ENCODE data around the gene UBAC1.

DNA sequence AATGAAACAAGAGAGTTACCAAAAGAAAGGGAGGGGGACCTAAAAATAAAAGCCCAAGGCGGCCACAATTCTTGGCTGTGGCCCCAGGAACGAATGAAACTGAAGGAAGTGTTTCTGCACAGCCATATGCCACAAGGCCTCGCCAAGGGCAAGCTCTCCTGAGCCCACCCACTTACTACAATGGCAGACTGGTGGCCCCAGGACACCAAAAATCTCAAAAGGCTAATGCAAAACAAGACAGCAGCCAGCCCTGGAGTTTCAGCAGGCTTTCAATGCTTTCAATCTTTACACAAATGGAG is 57.9 kb downstream of the UBAC1 start:
- TF ChIP-seq MAX (CRISPR knock-in tag; IDR thresholded peaks at IDR 0.05) (no peak), TP53 (CRISPR knock-in tag; IDR thresholded peaks at IDR 0.05) (no peak), MLX (CRISPR knock-in tag; IDR thresholded peaks at IDR 0.05) (no peak), ATF6 (CRISPR knock-in tag; IDR thresholded peaks at IDR 0.05) (no peak), ZBTB21 (CRISPR knock-in tag; IDR thresholded peaks at IDR 0.05; ENCODE audit: borderline replicate concordance) (no peak)
- TF ChIP-seq, protein P1, sequence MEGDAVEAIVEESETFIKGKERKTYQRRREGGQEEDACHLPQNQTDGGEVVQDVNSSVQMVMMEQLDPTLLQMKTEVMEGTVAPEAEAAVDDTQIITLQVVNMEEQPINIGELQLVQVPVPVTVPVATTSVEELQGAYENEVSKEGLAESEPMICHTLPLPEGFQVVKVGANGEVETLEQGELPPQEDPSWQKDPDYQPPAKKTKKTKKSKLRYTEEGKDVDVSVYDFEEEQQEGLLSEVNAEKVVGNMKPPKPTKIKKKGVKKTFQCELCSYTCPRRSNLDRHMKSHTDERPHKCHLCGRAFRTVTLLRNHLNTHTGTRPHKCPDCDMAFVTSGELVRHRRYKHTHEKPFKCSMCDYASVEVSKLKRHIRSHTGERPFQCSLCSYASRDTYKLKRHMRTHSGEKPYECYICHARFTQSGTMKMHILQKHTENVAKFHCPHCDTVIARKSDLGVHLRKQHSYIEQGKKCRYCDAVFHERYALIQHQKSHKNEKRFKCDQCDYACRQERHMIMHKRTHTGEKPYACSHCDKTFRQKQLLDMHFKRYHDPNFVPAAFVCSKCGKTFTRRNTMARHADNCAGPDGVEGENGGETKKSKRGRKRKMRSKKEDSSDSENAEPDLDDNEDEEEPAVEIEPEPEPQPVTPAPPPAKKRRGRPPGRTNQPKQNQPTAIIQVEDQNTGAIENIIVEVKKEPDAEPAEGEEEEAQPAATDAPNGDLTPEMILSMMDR (IDR thresholded peaks at IDR 0.05): no peak
- TF ChIP-seq, protein P2, sequence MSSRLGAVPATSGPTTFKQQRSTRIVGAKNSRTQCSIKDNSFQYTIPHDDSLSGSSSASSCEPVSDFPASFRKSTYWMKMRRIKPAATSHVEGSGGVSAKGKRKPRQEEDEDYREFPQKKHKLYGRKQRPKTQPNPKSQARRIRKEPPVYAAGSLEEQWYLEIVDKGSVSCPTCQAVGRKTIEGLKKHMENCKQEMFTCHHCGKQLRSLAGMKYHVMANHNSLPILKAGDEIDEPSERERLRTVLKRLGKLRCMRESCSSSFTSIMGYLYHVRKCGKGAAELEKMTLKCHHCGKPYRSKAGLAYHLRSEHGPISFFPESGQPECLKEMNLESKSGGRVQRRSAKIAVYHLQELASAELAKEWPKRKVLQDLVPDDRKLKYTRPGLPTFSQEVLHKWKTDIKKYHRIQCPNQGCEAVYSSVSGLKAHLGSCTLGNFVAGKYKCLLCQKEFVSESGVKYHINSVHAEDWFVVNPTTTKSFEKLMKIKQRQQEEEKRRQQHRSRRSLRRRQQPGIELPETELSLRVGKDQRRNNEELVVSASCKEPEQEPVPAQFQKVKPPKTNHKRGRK (CRISPR knock-in tag; IDR thresholded peaks at IDR 0.05; ENCODE audit: borderline replicate concordance): no peak

All from WTC11 (cell line).